Psoas muscle (tissue), 8 donors: ENCODE results near the gene DYRK1B. TPM values are rescaled to one million over a fixed set of nuclear protein-coding genes. Genes with fewer than 3 reads are reported as not detected.
A peak's percentile ranks its signal among the peaks of the same experiment; 100 is the strongest.

Source experiments
- ATAC-seq, 4 donors: fragments of 200-7000 bp; cut with Tn5 transposase; one replicate each; pipeline ENCODE4 v1.9.1; 2020; ENCODE audit warnings: moderate library complexity in 3 of 4, mild to moderate bottlenecking in 2 of 4
- DNase-seq, 2 donors: peaks; one replicate each; pipeline ENCODE4 v3.0.0-alpha.2; 2020
- H3K27ac ChIP-seq: fragments of 200-600 bp; one replicate; pipeline ENCODE4 v1.8.0; 2022
- H3K27me3 ChIP-seq, 3 donors: fragments of 200-600 bp in 1 of 3; one replicate each; pipeline versions ENCODE4 v1.6.1 to v1.8.0; 2013 to 2022; ENCODE audit warnings: low read length in 2 of 3, mild to moderate bottlenecking in 2 of 3, moderate library complexity in 1 of 3; ENCODE audit not compliant: insufficient read depth in 3 of 3
- H3K36me3 ChIP-seq, 2 donors: fragments of 200-600 bp in 1 of 2; one replicate each; pipeline versions ENCODE4 v1.6.1 to v1.8.0; 2013 to 2022; ENCODE audit warnings: low read depth in 1 of 2, mild to moderate bottlenecking in 1 of 2, moderate library complexity in 1 of 2; ENCODE audit not compliant: insufficient read depth in 1 of 2
- H3K4me1 ChIP-seq: fragments of 200-600 bp; one replicate; pipeline ENCODE4 v1.8.0; 2022
- H3K4me3 ChIP-seq: fragments of 200-600 bp; one replicate; pipeline ENCODE4 v1.8.0; 2022; ENCODE audit warnings: mild to moderate bottlenecking
- H3K9me3 ChIP-seq: fragments of 200-600 bp; one replicate; pipeline ENCODE4 v1.8.0; 2022
- WGBS, 3 donors: extraction: QIAGEN DNeasy Blood & Tissue Kit; methylation state at CpG; one replicate each; pipeline versions ENCODE4 v1.1.6 to v1.1.7; 2013; 5-methylcytosine and 5-hydroxymethylcytosine counted together
- intact Hi-C, 2 donors: fragments of 100-400 bp; cut with DNase I; formaldehyde crosslinking; loops; one replicate each; pipeline versions ENCODE4 v1.11.0 to v1.14.2; 2022
- polyA plus RNA-seq, 3 donors: library from polyadenylated mRNA; stranded (reverse); fragments of 200-250 nt; gene quantifications; one replicate each; pipeline ENCODE4 v1.2.3, GENCODE V29; 2013
- total RNA-seq, 4 donors: library from RNA; stranded (reverse); fragmentation: NEBNext Ultra II Directional in 2 of 4; extraction: Animal tissue kit (Norgen Biotek cat#: 25700) in 2 of 4; gene quantifications; one replicate each; pipeline versions ENCODE4 v1.2.1 to v1.2.4, GENCODE V29; 2021 to 2023
- TF ChIP-seq, protein P1 (sequence below): fragments of 200-600 bp; IDR thresholded peaks from one replicate; pipeline ENCODE4 v1.8.0; 2022; ENCODE audit warnings: antibody characterized with exemption
- donor health status: healthy with polysubstance abuse.
- donor health status: DM: no; HTN: no; CAD: no; lungs with moderate emphysema.
- donor health status: Bipolar disorder and iron deficiency.
- donor health status: healthy.
- donor health status: DM: yes; HTN: yes; CAD: no.
- donor health status: DM: no; HTN: no; CAD: no.
- donor health status: DM: no; HTN: no; CAD: no.
- donor health status: DM: yes; HTN: yes; CAD: no.

The DYRK1B gene
- total and polyA plus RNA-seq, 7 donors: 11.1 to 157 (median 64.5) TPM

DNA sequence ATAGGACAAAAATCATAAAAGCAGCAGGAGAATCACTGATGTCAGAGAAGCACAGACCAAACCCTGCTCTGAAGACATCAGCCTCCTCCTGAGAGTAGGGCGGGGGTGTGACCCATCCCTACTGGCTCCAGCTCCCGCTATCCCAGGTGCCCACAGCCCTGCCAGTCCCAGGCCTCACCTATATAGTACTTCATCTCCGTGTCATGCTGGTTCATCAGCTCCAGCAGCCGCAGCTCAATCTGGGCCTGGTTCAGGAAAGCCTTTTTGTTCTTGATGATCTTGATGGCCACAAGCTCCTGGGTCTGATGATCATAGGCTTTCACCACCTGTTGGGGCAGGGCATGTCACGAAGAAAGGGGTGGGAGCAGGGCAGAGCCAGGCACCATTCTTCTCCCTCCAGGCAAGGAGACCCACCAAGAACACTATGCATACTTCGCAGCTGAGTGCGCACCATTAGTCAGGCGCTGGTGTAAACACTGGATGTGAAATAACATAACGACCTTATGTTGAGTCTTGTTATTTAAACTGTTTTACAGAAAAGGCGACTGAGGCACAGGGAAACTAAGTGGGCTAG, 4.2 kb downstream of the DYRK1B start:
- ATAC-seq (no peak), DNase-seq (no peak)
- TF ChIP-seq, protein P1, sequence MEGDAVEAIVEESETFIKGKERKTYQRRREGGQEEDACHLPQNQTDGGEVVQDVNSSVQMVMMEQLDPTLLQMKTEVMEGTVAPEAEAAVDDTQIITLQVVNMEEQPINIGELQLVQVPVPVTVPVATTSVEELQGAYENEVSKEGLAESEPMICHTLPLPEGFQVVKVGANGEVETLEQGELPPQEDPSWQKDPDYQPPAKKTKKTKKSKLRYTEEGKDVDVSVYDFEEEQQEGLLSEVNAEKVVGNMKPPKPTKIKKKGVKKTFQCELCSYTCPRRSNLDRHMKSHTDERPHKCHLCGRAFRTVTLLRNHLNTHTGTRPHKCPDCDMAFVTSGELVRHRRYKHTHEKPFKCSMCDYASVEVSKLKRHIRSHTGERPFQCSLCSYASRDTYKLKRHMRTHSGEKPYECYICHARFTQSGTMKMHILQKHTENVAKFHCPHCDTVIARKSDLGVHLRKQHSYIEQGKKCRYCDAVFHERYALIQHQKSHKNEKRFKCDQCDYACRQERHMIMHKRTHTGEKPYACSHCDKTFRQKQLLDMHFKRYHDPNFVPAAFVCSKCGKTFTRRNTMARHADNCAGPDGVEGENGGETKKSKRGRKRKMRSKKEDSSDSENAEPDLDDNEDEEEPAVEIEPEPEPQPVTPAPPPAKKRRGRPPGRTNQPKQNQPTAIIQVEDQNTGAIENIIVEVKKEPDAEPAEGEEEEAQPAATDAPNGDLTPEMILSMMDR: no peak
- Histone ChIP-seq H3K9me3 (no peaks in the 10 kb centered on the region), H3K4me3 (peak overlapping the region; percentile 28), H3K27ac (peak overlapping the region; percentile 88), H3K36me3 (peaks cover 6 to 72% of the 10 kb centered on the region in 2 donors), H3K27me3 (no peaks in the 10 kb centered on the region), H3K4me1 (peaks cover 44% of the 10 kb centered on the region)
- WGBS, 3 donors: 78 to 89% (median 80%) methylated on average over 10 of the region's 10 CpGs
- intact Hi-C loops: no loop called here

DNA sequence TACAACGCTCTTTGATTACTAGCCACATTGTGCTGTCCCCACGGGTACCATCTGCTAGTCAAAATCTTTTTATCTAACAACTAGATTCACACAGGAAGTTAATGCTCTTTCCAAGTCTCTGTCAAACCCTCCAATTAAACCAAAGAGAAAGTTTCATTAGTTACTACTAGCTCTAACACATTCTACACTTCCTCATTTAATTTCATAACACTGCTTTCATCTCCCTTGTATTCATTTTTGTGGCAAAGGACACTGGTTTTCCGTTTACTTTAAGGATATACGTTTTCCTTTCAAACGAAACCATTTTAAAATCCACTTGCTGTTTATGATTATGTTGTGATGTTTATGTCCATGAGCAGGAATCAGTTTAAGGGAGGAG, 5.3 kb downstream of the DYRK1B start:
- Histone ChIP-seq H3K4me1 (peaks cover 39% of the 10 kb centered on the region), H3K9me3 (no peaks in the 10 kb centered on the region), H3K36me3 (peaks cover 6 to 67% of the 10 kb centered on the region in 2 donors), H3K4me3 (peak overlapping the region; percentile 34), H3K27ac (peak overlapping the region; percentile 63), H3K27me3 (no peaks in the 10 kb centered on the region)
- TF ChIP-seq, protein P1: no peak
- ATAC-seq (no peak), DNase-seq (no peak)
- WGBS, 3 donors: 58 to 73% (median 63%) methylated on average over 5 of the region's 5 CpGs
- intact Hi-C loops: no loop called here

DNA sequence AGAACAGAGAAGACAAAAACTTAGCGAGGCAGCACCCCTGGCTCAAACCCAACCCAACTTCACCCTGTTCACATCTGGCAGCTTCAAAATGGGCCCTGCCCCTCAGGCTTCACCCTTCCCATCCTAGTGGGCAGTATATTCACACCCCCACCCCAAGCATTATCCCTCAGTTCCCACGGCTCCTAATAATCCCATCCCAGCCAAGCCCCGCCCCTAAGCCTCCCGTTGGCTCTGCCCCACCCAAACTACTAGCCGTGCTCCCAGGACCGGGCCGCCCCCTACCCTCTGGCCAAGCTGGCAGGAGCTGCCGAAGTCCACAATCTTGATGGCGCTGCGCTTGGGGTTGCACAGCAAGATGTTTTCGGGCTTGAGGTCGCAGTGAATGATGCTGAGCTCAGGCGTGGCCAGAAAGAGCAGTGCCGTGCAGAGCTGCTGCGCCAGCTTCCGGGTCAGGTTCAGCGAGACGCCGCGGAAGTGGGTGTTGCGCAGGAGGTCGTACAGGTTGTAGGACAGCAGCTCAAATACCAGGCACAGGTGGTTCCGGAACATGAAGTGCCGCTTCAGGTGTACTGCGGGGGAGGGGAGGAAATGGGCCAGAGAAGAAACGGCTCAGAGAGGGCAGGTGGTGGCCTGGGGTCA, 5.8 kb downstream of the DYRK1B start:
- peaks cover 6 to 67% of the 10 kb centered on the region in 2 donors for H3K36me3 ChIP-seq
- intact Hi-C loops: no loop called here
- WGBS, 3 donors: 57 to 69% (median 64%) methylated on average over 26 of the region's 26 CpGs

DNA sequence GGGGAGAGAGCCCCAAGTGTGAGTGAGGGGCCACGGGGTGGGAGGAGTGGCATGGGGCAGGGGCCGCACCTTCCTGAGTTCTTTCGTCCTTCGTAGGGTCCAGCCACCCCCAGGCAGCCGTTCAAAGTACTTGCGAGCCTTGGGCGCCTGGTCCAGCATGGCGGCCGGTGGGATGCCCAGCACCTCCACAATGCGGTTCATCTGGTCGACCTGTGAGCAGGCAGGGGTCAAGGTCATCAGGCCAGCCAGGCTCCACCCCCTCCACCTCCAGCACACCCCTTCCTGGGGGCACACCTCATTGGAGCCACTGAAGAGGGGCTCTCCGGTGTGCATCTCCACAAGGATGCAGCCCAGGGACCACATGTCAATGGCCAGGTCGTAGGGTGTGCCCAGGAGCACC, 6.7 kb downstream of the DYRK1B start:
- TF ChIP-seq, protein P1: no peak
- Histone ChIP-seq H3K4me3 (no peak overlapping the region), H3K9me3 (no peaks in the 10 kb centered on the region), H3K4me1 (peaks cover 38% of the 10 kb centered on the region), H3K36me3 (peaks cover 6 to 70% of the 10 kb centered on the region in 2 donors), H3K27ac (no peak overlapping the region), H3K27me3 (no peaks in the 10 kb centered on the region)
- no peak for DNase-seq
- intact Hi-C loops: no loop called here
- ATAC-seq: no peak
- 76 to 86% (median 78%) methylated on average over 13 of the region's 13 CpGs for WGBS, 3 donors

More for the DNA sequence above, 5.8 kb downstream of the DYRK1B start:
- Histone ChIP-seq H3K9me3 (no peaks in the 10 kb centered on the region), H3K4me1 (peaks cover 39% of the 10 kb centered on the region), H3K4me3 (peak overlapping the region; percentile 34), H3K27me3 (no peaks in the 10 kb centered on the region), H3K27ac (peak overlapping the region; percentile 63)
- DNase-seq (peak in 1 of 2 donors; percentile 54), ATAC-seq (no peak)
- TF ChIP-seq, protein P1: no peak
